Uterus (tissue), 2 donors: ENCODE measurements around the gene KSR2.

Experiments
- CTCF ChIP-seq, 4 experiments: fragments of 200-600 bp in 2 of 4; fragments of 450-650 bp in 2 of 4; sonication (generic) in 2 of 4; IDR thresholded peaks; one replicate each; pipeline ENCODE4 v1.5.1; 2016 to 2019; ENCODE audit warnings: antibody characterized with exemption in 4 of 4, mild to moderate bottlenecking in 2 of 4, moderate library complexity in 1 of 4
- POLR2A ChIP-seq, 2 donors: fragments of 450-650 bp; IDR thresholded peaks; one replicate each; pipeline ENCODE4 v1.6.1; 2016; ENCODE audit warnings: antibody characterized with exemption in 2 of 2, mild to moderate bottlenecking in 1 of 2, moderate library complexity in 1 of 2

GRCh38 chr12:117692512-117692911, 276.3 kb downstream of the KSR2 start:
- TF ChIP-seq CTCF (IDR thresholded peaks at IDR 0.05): no peak
- no peak for TF ChIP-seq POLR2A (IDR thresholded peaks at IDR 0.05)
